Measurements from ENCODE around the gene TOP3B. TPM values are rescaled to one million over a fixed set of nuclear protein-coding genes. Genes with fewer than 3 reads are reported as not detected.
A peak's percentile ranks its signal among the peaks of the same experiment; 100 is the strongest.

Gene TOP3B
- total and polyA plus RNA-seq, 9 of the 15 experiments (the other 6 are each of a cell fraction or from before 2014, with no cell fraction given), result 3.0 to 188 (median 112) TPM

DNA sequence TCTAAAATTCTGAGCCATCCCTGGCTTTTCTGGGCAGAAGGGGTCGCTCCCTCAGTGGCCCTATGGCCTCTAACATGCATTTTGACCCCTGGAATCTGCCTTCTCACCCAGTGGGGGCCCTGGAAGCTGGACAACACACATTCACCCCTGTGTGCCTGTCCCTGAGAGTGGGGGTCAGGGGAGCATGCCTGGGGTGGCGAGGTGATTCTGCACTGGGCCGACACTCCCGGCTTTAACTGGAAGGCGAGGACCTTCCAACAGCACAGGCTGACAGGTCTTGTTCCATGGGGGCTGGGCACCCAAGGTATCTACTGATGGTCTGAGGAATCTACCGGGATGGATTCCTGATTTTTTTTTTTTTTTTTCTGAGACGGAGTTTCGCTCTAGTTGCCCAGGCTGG, 40.7 kb downstream of the TOP3B start:
- no TSS peak for BruUV-seq (replicated peaks)
- DNase-seq (ENCODE audit: extremely low read depth in 1 of 4, low spot score in 3 of 4) (no peak), ATAC-seq (no peak), FAIRE-seq (no peak)
- ChIA-PET CTCF (ENCODE audit: low intra/inter-chr PET ratio) (interaction anchor here (0.6 to 9.2 kb wide), 2 partner anchors 126 to 230 kb away, joined by 3 to 609 read pairs; no protein-coding TSS in a partner anchor), POLR2A (interaction anchor here (0.6 to 49.7 kb wide), 13 partner anchors 8 to 257 kb away, joined by 3 to 1041 read pairs (median 4); partner anchors contain the start of genes PPM1F, TOP3B and YPEL1)
- Histone ChIP-seq H3K27ac (ENCODE audit: extremely low read depth, low read depth, low read length) (no peak overlapping the region; the same call in 2 of the 3 replicates), H3K9ac (ENCODE audit: insufficient read depth in 1 of 2, low read depth in 2 of 2, low read length in 2 of 2) (peak overlapping the region in 1 of 2 experiments; percentile 11; a peak in 2 of 4 replicates), H3K4me3 (no peak overlapping the region), H3K9me1 (ENCODE audit: control insufficient read depth, insufficient read depth, low read length) (peaks cover 18% of the 10 kb centered on the region), H3K36me3 (ENCODE audit: control insufficient read depth, insufficient read depth, low read length) (peaks cover 82% of the 10 kb centered on the region), H3K27me3 (ENCODE audit: control insufficient read depth in 2 of 2, insufficient read depth in 2 of 2, low read length in 2 of 2) (no peaks in the 10 kb centered on the region), H3K79me2 (ENCODE audit: control insufficient read depth, insufficient read depth, low read length) (peaks cover 14% of the 10 kb centered on the region; the same call in 2 of the 3 replicates), H3K4me1 (replicated peaks in 1 of 2; ENCODE audit: control insufficient read depth in 2 of 2, insufficient read depth in 2 of 2, low read length in 2 of 2) (peaks cover 17 to 56% of the 10 kb centered on the region in 2 experiments), H2AFZ (ENCODE audit: low read depth, low read length) (no peak overlapping the region), H3K4me2 (ENCODE audit: insufficient read depth, low read length) (no peak overlapping the region), H3K9me3 (replicated peaks; ENCODE audit: control insufficient read depth, insufficient read depth, low read depth, low read length) (no peaks in the 10 kb centered on the region), H4K20me1 (replicated peaks; ENCODE audit: control insufficient read depth, insufficient read depth, low read length) (peaks cover 15% of the 10 kb centered on the region; the same call in 1 of the 2 replicates)
- in situ Hi-C loops (cut with MboI), result loop anchor here (25.0 kb wide), 3 partner anchors 405 to 805 kb away; partner anchors contain the start of gene HIC2
- intact Hi-C loops (cut with micrococcal nuclease), result no loop called here
- TF ChIP-seq, protein P1, sequence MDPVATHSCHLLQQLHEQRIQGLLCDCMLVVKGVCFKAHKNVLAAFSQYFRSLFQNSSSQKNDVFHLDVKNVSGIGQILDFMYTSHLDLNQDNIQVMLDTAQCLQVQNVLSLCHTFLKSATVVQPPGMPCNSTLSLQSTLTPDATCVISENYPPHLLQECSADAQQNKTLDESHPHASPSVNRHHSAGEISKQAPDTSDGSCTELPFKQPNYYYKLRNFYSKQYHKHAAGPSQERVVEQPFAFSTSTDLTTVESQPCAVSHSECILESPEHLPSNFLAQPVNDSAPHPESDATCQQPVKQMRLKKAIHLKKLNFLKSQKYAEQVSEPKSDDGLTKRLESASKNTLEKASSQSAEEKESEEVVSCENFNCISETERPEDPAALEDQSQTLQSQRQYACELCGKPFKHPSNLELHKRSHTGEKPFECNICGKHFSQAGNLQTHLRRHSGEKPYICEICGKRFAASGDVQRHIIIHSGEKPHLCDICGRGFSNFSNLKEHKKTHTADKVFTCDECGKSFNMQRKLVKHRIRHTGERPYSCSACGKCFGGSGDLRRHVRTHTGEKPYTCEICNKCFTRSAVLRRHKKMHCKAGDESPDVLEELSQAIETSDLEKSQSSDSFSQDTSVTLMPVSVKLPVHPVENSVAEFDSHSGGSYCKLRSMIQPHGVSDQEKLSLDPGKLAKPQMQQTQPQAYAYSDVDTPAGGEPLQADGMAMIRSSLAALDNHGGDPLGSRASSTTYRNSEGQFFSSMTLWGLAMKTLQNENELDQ (CRISPR knock-in tag; IDR thresholded peaks at IDR 0.05; ENCODE audit: borderline replicate concordance), result no peak
- TF ChIP-seq PCBP1 (IDR thresholded peaks at IDR 0.05; ENCODE audit: low read depth, low read length, poor library complexity, severe bottlenecking), result no peak
- TF ChIP-seq, protein P2, sequence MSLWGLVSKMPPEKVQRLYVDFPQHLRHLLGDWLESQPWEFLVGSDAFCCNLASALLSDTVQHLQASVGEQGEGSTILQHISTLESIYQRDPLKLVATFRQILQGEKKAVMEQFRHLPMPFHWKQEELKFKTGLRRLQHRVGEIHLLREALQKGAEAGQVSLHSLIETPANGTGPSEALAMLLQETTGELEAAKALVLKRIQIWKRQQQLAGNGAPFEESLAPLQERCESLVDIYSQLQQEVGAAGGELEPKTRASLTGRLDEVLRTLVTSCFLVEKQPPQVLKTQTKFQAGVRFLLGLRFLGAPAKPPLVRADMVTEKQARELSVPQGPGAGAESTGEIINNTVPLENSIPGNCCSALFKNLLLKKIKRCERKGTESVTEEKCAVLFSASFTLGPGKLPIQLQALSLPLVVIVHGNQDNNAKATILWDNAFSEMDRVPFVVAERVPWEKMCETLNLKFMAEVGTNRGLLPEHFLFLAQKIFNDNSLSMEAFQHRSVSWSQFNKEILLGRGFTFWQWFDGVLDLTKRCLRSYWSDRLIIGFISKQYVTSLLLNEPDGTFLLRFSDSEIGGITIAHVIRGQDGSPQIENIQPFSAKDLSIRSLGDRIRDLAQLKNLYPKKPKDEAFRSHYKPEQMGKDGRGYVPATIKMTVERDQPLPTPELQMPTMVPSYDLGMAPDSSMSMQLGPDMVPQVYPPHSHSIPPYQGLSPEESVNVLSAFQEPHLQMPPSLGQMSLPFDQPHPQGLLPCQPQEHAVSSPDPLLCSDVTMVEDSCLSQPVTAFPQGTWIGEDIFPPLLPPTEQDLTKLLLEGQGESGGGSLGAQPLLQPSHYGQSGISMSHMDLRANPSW (CRISPR knock-in tag; IDR thresholded peaks at IDR 0.05), result peak; percentile 19; the same call in 1 of the 2 replicates
- WGBS (ENCODE audit: insufficient coverage, low coverage, missing lambda C conversion rate), result 87% methylated on average over 8 of the region's 8 CpGs
